NAMALWA (cell line): ENCODE data around the gene CLDN15.
A peak's percentile ranks its signal among the peaks of the same experiment; 100 is the strongest.
"Not testable (repeated sequence)": the region's sequence is repeated elsewhere in the genome, so short reads cannot be mapped to it uniquely, and the experiment has no call there.

Experiments
- DNase-seq: peaks from one replicate; pipeline ENCODE4 v3.0.0-alpha.2; 2015; ENCODE audit warnings: low spot score

Gene CLDN15, protein sequence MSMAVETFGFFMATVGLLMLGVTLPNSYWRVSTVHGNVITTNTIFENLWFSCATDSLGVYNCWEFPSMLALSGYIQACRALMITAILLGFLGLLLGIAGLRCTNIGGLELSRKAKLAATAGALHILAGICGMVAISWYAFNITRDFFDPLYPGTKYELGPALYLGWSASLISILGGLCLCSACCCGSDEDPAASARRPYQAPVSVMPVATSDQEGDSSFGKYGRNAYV

DNA sequence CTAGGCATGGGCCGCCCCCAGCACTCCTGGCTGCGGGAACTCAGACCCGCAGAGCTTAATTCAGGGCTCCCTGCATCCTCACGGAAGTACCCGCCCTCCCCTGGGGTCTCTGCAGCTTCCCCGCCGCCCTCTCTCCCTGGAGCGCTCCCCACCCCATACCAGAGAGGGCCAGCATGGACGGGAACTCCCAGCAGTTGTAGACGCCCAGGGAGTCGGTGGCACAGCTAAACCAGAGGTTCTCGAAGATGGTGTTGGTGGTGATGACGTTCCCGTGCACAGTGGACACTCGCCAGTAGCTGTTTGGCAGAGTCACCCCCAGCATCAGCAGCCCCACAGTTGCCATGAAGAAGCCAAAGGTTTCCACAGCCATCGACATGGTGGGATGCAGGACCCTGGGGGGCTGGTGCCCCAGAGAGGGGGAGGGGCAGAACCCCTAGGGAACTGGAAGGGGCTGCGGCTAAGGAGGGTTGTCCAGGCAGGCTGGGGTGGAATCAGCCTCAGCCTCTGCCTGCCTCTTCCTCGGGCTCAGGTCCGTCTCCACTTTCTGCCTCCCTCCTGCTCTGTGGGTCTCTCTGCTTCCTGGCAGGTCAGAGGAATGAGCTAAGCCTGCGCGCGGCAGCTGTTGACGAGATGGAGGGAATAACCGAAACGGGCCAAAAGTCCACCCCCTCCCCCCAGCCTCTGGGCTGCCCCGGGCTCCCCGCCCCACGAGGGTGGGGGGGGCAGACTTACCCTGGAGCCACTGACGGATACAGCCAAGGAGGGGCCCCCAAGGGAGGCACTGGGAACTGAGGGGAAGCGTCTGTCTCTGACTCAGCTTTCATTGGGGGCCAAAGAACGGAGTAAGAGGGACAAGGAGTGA lies at the start of gene CLDN15:
Gene CLDN15 (minus strand): TSS at position 597 of the 862 bp plus-strand sequence. CDS start 221 bp downstream, at position 376.
- no peak for DNase-seq

DNA sequence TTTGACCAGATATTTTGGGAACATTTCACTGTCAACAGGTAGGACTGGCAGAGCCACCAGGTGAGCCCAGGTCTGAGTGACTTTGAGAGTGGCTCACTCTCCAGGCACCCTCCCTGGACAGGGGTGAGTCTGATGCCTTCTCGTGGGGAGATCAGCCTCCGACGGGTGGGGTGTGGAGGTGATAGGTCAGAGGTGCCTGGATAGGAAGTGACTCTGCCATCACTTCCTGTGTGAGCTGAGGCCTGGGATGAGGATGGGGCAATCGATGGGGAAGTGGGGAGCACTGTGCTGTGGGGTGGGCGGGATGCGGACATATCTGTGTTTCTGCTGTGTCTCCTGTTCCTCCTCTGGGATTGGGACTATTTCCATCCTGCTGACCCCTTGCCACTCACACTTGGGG lies 49.4 kb upstream of the CLDN15 start:
- DNase-seq: no peak

GRCh38 chr7:101285880-101286279 lies 48.3 kb upstream of the CLDN15 start:
- DNase-seq: not testable (repeated sequence)

DNA sequence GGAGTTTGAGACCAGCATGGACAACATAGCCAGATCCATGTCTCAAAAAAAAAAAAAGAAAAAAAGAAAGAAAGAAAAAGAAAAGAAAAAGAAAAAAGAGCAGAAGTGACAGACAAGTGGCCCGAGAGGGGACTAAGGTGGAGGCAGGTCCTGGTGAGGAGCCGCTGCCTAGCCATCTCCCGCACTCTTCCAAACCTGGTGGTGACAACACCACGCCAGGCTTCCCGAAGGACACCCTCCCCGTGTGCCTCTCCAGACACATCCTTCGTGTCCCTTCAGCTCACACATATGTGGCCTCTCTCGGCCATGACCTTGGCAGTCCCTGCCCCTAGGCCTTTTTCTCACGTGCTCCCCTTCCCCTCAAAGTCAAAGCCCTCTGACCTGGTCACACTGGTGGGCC lies 47.6 kb upstream of the CLDN15 start:
- DNase-seq: no peak

DNA sequence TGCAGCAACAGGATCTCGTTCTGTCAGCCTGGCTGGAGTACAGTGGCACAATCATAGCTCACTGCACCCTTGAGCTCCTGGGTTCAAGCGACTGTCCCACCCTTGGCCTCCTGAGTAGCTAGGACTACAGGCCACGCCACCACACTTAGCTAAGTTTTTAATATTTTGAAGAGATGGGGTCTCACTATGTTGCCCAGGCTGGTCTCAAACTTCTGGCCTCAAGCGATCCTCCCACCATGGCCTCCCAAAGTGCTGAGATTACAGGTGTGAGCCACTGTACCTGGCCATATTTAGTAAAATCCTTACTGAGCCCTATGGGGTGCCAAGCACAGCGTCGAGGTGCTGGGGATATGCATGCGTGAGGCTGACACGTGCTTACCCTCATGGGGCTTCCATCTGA lies 43.3 kb upstream of the CLDN15 start:
- not testable (repeated sequence) for DNase-seq

DNA sequence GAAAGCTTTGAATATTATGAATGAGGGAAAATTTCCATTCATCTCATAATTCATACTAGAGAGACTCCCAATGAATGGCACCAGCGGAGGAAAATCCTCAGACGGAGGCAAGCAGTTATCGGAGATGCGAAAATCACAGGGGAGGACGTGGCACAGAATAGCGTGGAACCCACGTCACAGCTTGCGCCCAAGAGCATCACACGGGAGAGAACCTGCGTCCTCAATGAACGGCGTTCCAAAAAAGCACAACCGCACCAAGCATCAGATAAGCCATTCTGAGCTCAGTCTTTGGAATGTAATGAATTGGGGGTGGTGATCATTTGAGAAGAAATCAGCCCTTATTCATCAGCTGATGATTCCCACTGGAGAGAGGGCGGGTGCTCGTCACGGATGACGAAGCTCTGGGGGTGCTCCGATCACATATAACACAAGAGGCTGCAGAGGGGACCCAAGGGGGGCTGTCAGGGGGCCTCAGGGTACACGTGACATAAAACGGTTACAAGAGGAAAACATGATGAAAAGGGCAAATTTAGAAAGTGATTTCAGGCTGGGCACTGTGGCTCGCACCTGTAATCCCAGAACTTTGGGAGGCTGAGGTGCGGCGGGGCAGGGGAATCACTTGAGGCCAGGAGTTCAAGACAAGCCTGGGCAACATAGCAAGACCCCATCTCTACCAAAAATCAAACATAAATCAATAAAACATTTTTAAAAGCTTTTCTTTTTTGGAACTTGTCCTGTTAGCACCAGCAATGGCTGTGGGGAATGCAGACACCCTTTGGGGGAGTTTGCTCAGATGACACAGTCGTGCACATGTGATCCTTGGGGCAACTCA lies 41.1 kb upstream of the CLDN15 start:
- no peak for DNase-seq

GRCh38 chr7:101277155-101277554 lies 39.6 kb upstream of the CLDN15 start:
- DNase-seq: no peak

DNA sequence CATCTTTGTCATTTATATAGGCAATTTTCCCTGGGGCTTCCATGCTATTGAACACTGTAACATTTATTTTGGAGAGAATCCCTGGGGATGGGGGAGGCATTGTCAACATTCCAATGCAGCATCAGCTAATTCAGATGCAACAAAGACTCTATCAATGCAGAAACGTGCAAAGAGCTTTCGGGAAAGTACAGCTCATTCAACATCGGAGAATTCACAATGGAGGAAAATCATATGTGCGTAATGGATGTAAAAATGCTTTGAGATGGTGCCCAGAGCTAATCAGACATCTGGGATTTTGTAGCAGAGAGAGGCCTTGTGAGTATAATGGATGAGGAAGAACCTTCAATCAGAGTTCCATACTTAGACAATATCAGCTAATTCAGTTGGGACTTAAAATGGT lies 35.6 kb upstream of the CLDN15 start:
- DNase-seq: no peak

DNA sequence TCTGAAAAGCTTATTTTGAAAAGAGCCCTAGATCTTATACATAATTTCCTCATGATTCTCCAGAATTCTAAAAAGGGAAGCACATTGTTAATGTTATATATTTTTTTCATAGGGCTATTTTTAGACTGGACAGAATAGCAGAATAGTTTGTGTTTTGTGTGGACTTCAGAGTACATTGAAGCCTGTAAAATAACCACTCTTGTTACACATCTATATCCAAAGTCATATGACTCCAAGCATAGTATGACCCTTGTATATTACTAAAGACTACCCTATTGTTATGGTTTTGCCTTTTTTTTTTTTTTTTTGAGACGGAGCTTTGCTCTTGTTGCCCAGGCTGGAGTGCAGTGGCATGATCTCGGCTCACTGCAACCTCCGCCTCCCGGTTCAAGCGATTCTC lies 33.4 kb upstream of the CLDN15 start:
- no peak for DNase-seq

DNA sequence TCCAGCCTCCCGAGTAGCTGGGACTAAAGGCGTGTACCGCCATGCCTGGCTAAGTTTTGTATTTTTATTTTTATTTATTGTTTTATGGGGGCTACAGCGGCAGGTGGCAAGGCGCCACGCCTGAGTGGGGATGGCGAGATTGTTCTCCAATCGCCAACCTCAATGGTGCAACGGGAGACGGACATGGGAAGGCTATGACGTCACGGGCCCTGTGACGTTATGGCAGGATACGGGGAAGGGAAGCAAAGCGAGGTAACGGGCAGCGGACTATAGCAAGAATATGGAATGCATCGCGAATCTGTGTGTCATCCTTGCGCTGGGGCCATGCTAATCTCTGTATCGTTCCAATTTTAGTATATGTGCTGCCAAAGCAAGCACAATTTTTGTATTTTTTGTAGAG lies 32.1 kb upstream of the CLDN15 start:
- DNase-seq: no peak

GRCh38 chr7:101265622-101266516 lies 28.3 kb upstream of the CLDN15 start:
- DNase-seq: no peak

GRCh38 chr7:101264102-101264706 lies 26.6 kb upstream of the CLDN15 start:
- DNase-seq: not testable (repeated sequence)

- DNase-seq: no peak
Measured at GRCh38 chr7:101258243-101258731, 20.7 kb upstream of the CLDN15 start.

DNA sequence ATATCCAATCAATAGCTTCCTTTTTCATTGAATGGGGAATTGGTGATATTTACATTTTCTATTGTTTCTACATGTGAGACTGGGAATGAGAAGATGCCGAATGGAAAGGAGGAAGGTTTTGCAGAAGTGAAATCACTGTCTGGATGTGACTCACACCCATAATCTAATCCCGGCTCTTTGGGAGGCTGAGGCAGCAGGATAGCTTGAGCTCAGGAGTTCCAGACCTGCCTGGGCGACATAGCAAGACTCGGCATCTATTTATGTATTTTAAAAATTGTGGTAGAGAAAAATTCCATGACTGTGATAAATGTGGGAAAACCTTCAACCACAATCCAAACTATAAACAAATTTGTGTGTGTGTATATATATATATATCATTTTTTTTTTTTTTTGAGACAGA lies 18.2 kb upstream of the CLDN15 start:
- DNase-seq: no peak

GRCh38 chr7:101253199-101253598 lies 15.6 kb upstream of the CLDN15 start:
- not testable (repeated sequence) for DNase-seq

GRCh38 chr7:101251871-101252659 lies 14.5 kb upstream of the CLDN15 start:
- peak; percentile 100 for DNase-seq

GRCh38 chr7:101250324-101250723 lies 12.7 kb upstream of the CLDN15 start:
- peak; percentile 34 for DNase-seq

GRCh38 chr7:101248276-101248675 lies 10.7 kb upstream of the CLDN15 start:
- peak; percentile 45 for DNase-seq

- DNase-seq: no peak
Measured at GRCh38 chr7:101245147-101245668, 7.6 kb upstream of the CLDN15 start.
